Iris pigment epithelial cell (primary cell): Measurements from ENCODE around the gene ZNF776.
"Not testable (repeated sequence)": the region's sequence is repeated elsewhere in the genome, so short reads cannot be mapped to it uniquely, and the experiment has no call there.

Experiments used
- DNase-seq: peaks from one replicate; pipeline ENCODE4 v3.0.0-alpha.2; 2011; ENCODE audit warnings: low read depth

The ZNF776 gene

DNA sequence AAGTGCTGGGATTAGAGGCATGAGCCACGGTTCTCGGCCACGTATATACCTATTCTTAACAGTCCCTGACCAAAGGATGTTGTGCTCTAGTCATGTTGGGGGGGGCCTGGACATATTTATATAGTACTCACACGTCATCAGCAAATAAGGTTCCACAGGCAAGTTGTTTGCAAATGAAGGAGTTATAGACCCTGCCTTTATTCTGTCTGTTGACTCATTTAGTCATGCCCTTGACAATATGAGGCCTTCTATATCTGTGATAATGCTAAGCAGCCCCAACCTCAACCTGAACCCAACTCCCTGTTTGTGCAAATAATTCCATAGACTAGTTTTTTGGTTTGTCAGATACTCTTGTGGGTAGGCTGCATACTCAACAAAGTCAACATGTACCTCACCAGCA lies 31.7 kb downstream of the ZNF776 start:
- DNase-seq, result no peak

- no peak for DNase-seq
Measured at GRCh38 chr19:57779220-57779845, 32.7 kb downstream of the ZNF776 start.

- no peak for DNase-seq
Measured at GRCh38 chr19:57786286-57786685, 39.7 kb downstream of the ZNF776 start.

DNA sequence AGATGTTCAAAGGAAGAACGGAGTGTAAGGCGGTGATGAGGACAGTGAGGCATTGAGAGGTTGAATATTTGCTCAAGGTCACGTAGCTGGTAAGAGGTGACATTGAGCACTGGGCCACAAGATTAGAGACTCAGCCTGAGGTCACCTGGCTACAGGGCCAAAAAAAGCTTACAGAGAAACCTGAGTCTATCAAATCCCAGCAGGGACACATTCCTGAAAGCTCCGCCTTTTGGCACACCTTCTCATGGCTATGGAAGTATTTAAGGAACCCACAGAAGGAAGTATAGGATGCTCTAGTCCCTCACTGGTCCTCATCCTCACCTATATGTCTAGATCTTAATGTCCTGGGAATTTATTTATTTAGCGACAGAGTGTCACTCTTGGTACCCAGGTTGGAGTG lies 40.3 kb downstream of the ZNF776 start:
- no peak for DNase-seq

- DNase-seq, result no peak
Measured at GRCh38 chr19:57788114-57788692, 41.6 kb downstream of the ZNF776 start.

DNA sequence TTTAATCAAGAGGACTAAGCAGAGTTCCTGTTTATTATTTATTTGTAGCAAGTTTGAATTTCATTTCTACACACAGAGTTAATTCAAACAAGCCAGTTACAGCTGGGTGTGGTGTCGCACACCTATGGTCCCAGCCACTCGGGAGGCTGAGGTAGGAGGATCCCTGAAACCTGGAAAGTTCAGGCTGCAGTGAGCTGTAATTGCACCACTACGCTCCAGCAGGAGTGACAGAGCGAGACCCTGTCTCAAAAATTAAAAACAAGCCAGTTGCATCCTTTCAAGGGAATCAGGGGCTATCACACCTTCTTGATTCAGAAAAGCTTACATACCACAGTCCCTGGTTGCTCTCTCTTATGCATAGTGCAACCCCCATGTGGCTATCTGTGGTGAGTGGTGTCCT lies 42.7 kb downstream of the ZNF776 start:
- DNase-seq, result no peak

- DNase-seq, result not testable (repeated sequence)
Measured at GRCh38 chr19:57796580-57796979, 50.0 kb downstream of the ZNF776 start.

DNA sequence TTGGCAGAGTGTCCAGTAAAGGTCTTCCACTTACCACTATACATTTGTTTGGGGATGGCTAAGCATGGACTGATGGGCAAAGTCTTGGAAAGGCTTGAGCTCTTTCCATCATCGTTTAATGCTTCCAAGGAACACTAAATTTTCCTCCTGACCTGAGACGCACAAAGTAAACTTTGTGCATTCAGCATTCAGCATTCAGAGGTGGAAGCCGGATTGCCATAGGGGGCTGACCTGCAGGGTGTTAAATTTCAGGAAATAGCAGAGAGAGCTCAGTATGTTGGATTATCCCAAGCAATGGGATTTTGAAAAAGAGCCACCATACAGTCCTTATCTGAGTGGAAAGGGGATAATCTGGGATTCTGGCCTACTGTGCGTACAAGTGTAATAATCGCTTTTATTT lies 54.1 kb downstream of the ZNF776 start:
- DNase-seq, result no peak

- DNase-seq, result no peak
Measured at GRCh38 chr19:57802269-57802668, 55.7 kb downstream of the ZNF776 start.

GRCh38 chr19:57803265-57803593 lies 56.6 kb downstream of the ZNF776 start:
- DNase-seq, result no peak

DNA sequence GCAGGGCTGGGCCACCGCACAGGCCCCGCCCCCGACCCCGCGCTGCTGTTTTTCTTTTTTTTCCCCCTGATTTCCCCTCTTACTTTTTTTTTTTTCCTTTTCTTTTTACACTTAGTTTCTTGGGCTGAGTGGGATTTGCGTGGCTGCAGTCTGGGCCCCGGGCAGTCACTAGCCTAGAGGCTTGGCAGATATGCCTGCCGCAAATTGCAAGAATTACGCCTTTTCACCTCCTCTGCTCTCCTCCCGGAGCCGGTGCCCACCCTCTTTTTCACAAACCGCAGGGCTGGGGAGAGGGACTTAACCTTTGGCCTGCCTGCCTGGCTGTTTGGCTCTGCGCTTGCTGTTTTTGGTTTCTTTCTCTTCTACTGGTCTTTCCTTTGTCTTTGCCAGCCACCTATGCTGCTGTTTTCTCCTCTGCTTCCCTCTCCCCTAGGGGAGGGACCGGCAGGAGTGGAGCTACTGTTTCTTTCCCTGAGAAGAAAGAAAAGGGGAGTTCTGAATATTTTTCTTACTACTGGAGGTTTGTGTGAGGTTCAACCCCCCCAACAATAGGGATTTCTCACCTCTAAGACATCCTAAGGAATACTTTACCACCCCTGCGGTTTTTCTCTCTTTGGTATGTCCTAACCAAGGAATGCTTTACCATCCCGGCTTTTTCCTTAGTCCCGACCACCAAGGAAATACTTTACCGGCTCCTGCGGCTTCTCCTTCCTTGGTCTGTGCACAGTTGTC lies 57.1 kb downstream of the ZNF776 start:
- DNase-seq, result peak; percentile 78

- DNase-seq, result peak; percentile 75
Measured at GRCh38 chr19:57807541-57807940, 60.9 kb downstream of the ZNF776 start.
